ENCODE measurements around the gene DAZAP2. TPM values are rescaled to one million over a fixed set of nuclear protein-coding genes. Genes with fewer than 3 reads are reported as not detected.

Gene DAZAP2
- total RNA-seq, 2 donors from 2014 or later = 208 to 344 TPM

- H3K9me3 ChIP-seq = no peaks in the 10 kb centered on the region
- H3K4me3 ChIP-seq = no peak overlapping the region
- ATAC-seq (ENCODE audit: insufficient number of reproducible peaks, low FRiP score, low read depth) (no peak), DNase-seq (ENCODE audit: low spot score) (no peak)
- H3K27ac ChIP-seq = no peak overlapping the region
- TF ChIP-seq CTCF (IDR thresholded peaks at IDR 0.05) = no peak
- no peaks in the 10 kb centered on the region for H3K4me1 ChIP-seq (ENCODE audit: control insufficient read depth in 1 of 2, low read depth in 2 of 2)
- no peaks in the 10 kb centered on the region for H3K27me3 ChIP-seq (replicated peaks; ENCODE audit: insufficient read depth)
- H3K36me3 ChIP-seq = peaks cover 6% of the 10 kb centered on the region
Measured at GRCh38 chr12:51200156-51200555, 38.5 kb upstream of the DAZAP2 start.

GRCh38 chr12:51200806-51201205 lies 37.8 kb upstream of the DAZAP2 start:
- Histone ChIP-seq H3K27ac (no peak overlapping the region), H3K36me3 (peaks cover 6% of the 10 kb centered on the region), H3K4me1 (ENCODE audit: control insufficient read depth in 1 of 2, low read depth in 2 of 2) (no peaks in the 10 kb centered on the region), H3K27me3 (replicated peaks; ENCODE audit: insufficient read depth) (no peaks in the 10 kb centered on the region), H3K4me3 (no peak overlapping the region), H3K9me3 (no peaks in the 10 kb centered on the region)
- no peak for TF ChIP-seq CTCF (IDR thresholded peaks at IDR 0.05)
- DNase-seq (ENCODE audit: low spot score) = no peak
- ATAC-seq (ENCODE audit: insufficient number of reproducible peaks, low FRiP score, low read depth) = no peak

- ATAC-seq (ENCODE audit: insufficient number of reproducible peaks, low FRiP score, low read depth) (no peak), DNase-seq (ENCODE audit: low spot score) (no peak)
- no peaks in the 10 kb centered on the region for H3K27me3 ChIP-seq (replicated peaks; ENCODE audit: insufficient read depth)
- H3K27ac ChIP-seq = no peak overlapping the region
- H3K4me3 ChIP-seq = no peak overlapping the region
- H3K9me3 ChIP-seq = no peaks in the 10 kb centered on the region
- H3K36me3 ChIP-seq = peaks cover 6% of the 10 kb centered on the region
- TF ChIP-seq CTCF (IDR thresholded peaks at IDR 0.05) = no peak
- H3K4me1 ChIP-seq (ENCODE audit: control insufficient read depth in 1 of 2, low read depth in 2 of 2) = no peaks in the 10 kb centered on the region
Measured at GRCh38 chr12:51202718-51203117, 35.9 kb upstream of the DAZAP2 start.

GRCh38 chr12:51205350-51205749 lies 33.3 kb upstream of the DAZAP2 start:
- Histone ChIP-seq H3K4me3 (no peak overlapping the region), H3K36me3 (peaks cover 3% of the 10 kb centered on the region), H3K27me3 (replicated peaks; ENCODE audit: insufficient read depth) (no peaks in the 10 kb centered on the region), H3K4me1 (ENCODE audit: control insufficient read depth in 1 of 2, low read depth in 2 of 2) (no peaks in the 10 kb centered on the region), H3K27ac (no peak overlapping the region), H3K9me3 (no peaks in the 10 kb centered on the region)
- no peak for DNase-seq (ENCODE audit: low spot score)
- no peak for TF ChIP-seq CTCF (IDR thresholded peaks at IDR 0.05)
- ATAC-seq (ENCODE audit: insufficient number of reproducible peaks, low FRiP score, low read depth) = no peak

- H3K4me3 ChIP-seq = no peak overlapping the region
- DNase-seq (ENCODE audit: low spot score) (no peak), ATAC-seq (ENCODE audit: insufficient number of reproducible peaks, low FRiP score, low read depth) (no peak)
- no peaks in the 10 kb centered on the region for H3K9me3 ChIP-seq
- H3K4me1 ChIP-seq (ENCODE audit: control insufficient read depth in 1 of 2, low read depth in 2 of 2) = no peaks in the 10 kb centered on the region
- H3K27ac ChIP-seq = no peak overlapping the region
- peaks cover 3% of the 10 kb centered on the region for H3K36me3 ChIP-seq
- H3K27me3 ChIP-seq (replicated peaks; ENCODE audit: insufficient read depth) = no peaks in the 10 kb centered on the region
- no peak for TF ChIP-seq CTCF (IDR thresholded peaks at IDR 0.05)
Measured at GRCh38 chr12:51208016-51208660, 30.5 kb upstream of the DAZAP2 start.
